Measurements from ENCODE around the gene CRISP2. TPM values are rescaled to one million over a fixed set of nuclear protein-coding genes. Genes with fewer than 3 reads are reported as not detected.
"Not testable (repeated sequence)": the region's sequence is repeated elsewhere in the genome, so short reads cannot be mapped to it uniquely, and the experiment has no call there.

The CRISP2 gene
- total and polyA plus RNA-seq, 11 donors = not detected

GRCh38 chr6:49736017-49736508 is 22.7 kb upstream of the CRISP2 start:
- no peak for ATAC-seq
- H3K9me3 ChIP-seq = no peaks in the 10 kb centered on the region
- H3K4me3 ChIP-seq = no peak overlapping the region
- no peaks in the 10 kb centered on the region for H3K36me3 ChIP-seq
- no peaks in the 10 kb centered on the region for H3K27me3 ChIP-seq
- no peaks in the 10 kb centered on the region for H3K4me1 ChIP-seq
- intact Hi-C loops (cut with DNase I) = no loop called here
- 38 to 42% (median 41%) methylated on average over 4 of the region's 4 CpGs for WGBS, 4 donors
- TF ChIP-seq POLR2A (IDR thresholded peaks at IDR 0.05) = no peak
- TF ChIP-seq, protein P1, sequence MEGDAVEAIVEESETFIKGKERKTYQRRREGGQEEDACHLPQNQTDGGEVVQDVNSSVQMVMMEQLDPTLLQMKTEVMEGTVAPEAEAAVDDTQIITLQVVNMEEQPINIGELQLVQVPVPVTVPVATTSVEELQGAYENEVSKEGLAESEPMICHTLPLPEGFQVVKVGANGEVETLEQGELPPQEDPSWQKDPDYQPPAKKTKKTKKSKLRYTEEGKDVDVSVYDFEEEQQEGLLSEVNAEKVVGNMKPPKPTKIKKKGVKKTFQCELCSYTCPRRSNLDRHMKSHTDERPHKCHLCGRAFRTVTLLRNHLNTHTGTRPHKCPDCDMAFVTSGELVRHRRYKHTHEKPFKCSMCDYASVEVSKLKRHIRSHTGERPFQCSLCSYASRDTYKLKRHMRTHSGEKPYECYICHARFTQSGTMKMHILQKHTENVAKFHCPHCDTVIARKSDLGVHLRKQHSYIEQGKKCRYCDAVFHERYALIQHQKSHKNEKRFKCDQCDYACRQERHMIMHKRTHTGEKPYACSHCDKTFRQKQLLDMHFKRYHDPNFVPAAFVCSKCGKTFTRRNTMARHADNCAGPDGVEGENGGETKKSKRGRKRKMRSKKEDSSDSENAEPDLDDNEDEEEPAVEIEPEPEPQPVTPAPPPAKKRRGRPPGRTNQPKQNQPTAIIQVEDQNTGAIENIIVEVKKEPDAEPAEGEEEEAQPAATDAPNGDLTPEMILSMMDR (IDR thresholded peaks at IDR 0.05) = no peak
- DNase-seq = no peak
- no peak overlapping the region for H3K27ac ChIP-seq

DNA sequence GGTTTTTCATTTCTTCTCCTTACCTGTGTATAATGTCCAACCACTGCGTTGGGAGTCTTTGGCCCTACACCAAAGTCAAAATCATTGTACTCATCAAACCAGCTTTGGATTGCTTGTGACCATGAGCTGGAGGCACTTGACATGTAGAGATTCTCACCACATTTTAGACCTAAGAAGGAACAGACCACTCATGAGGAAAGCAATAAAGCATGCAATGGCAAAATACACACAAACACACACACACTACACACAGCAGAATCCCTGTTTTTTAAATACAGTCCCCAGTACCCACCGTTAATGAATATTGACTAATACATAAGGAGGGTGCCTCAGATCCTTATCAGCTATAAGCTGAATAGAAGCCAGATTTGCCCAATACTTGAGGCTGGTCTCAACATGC is 20.3 kb upstream of the CRISP2 start:
- H3K27ac ChIP-seq = no peak overlapping the region
- H3K4me3 ChIP-seq = no peak overlapping the region
- H3K9me3 ChIP-seq = no peaks in the 10 kb centered on the region
- no peaks in the 10 kb centered on the region for H3K27me3 ChIP-seq
- ATAC-seq (no peak), DNase-seq (no peak)
- H3K4me1 ChIP-seq = no peaks in the 10 kb centered on the region
- WGBS, 4 donors = 39 to 88% (median 68%) methylated on average over 2 of the region's 2 CpGs
- no peaks in the 10 kb centered on the region for H3K36me3 ChIP-seq
- TF ChIP-seq POLR2A (IDR thresholded peaks at IDR 0.05) = no peak
- TF ChIP-seq, protein P1 (IDR thresholded peaks at IDR 0.05) = no peak
- intact Hi-C loops (cut with DNase I) = no loop called here

GRCh38 chr6:49732781-49733180 is 19.4 kb upstream of the CRISP2 start:
- no peak for DNase-seq
- 55 to 69% (median 64%) methylated on average over 3 of the region's 3 CpGs for WGBS, 4 donors
- H3K4me3 ChIP-seq = no peak overlapping the region
- H3K27me3 ChIP-seq = no peaks in the 10 kb centered on the region
- H3K9me3 ChIP-seq = no peaks in the 10 kb centered on the region
- H3K27ac ChIP-seq = no peak overlapping the region
- H3K36me3 ChIP-seq = no peaks in the 10 kb centered on the region
- H3K4me1 ChIP-seq = no peaks in the 10 kb centered on the region
- no peak for ATAC-seq
- TF ChIP-seq POLR2A (IDR thresholded peaks at IDR 0.05) = no peak
- TF ChIP-seq, protein P1 (IDR thresholded peaks at IDR 0.05) = no peak
- intact Hi-C loops (cut with DNase I) = no loop called here

DNA sequence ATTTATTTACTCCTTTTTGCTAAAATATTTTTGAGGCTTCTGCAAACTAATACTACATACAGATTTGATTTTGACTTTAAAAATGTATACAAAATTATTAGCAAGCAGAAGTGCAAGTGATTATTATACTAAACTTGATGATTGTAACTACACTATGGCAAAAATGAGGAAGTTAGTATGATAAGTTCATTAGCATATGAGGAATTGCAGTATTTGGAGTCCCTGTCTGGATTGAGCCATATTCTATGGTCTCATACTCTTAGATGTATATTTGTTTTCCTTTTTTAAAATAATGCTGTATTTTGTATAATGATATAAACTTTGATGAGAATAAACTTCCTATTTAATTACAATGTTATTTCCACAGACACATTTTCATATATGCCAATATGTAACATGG is 16.9 kb upstream of the CRISP2 start:
- TF ChIP-seq POLR2A (IDR thresholded peaks at IDR 0.05) = no peak
- no peaks in the 10 kb centered on the region for H3K9me3 ChIP-seq
- no peaks in the 10 kb centered on the region for H3K27me3 ChIP-seq
- no peaks in the 10 kb centered on the region for H3K36me3 ChIP-seq
- ATAC-seq (no peak), DNase-seq (no peak)
- H3K27ac ChIP-seq = no peak overlapping the region
- no peak overlapping the region for H3K4me3 ChIP-seq
- intact Hi-C loops (cut with DNase I) = no loop called here
- H3K4me1 ChIP-seq = no peaks in the 10 kb centered on the region

GRCh38 chr6:49723917-49724316 is 10.6 kb upstream of the CRISP2 start:
- not testable (repeated sequence) for ATAC-seq
- WGBS, 4 donors = 58 to 83% (median 72%) methylated on average over 4 of the region's 4 CpGs

More at GRCh38 chr6:49723917-49724316, 10.6 kb upstream of the CRISP2 start:
- DNase-seq; H3K36me3 ChIP-seq; H3K27ac ChIP-seq; intact Hi-C loops (cut with DNase I); H3K4me3 ChIP-seq; H3K4me1 ChIP-seq; H3K27me3 ChIP-seq: not testable (repeated sequence)
- H3K9me3 ChIP-seq = peaks cover 0 to 20% (median 0%) of the 10 kb centered on the region in 12 donors
